OCI-LY7 (cell line): Measurements from ENCODE around the gene EBF3. TPM values are rescaled to one million over a fixed set of nuclear protein-coding genes. Genes with fewer than 3 reads are reported as not detected.

Experiments
- BruUV-seq: library from RNA; stranded (reverse); fragments of 400-500 nt; replicated peaks from 2 replicates; lab custom pipeline; 2021; lab: Mats Ljungman, UMichigan
- CTCF ChIA-PET: fragments of 300-600 bp; sonication (Branson Sonifier 250); formaldehyde crosslinking; loops from one replicate; lab custom pipeline; 2022; ENCODE audit warnings: antibody characterized with exemption; ENCODE audit not compliant: unreplicated experiment; lab: Charles Lee
- POLR2A ChIA-PET: fragments of 300-600 bp; sonication (Branson Sonifier 250); formaldehyde crosslinking; loops from one replicate; lab custom pipeline; 2022; ENCODE audit warnings: antibody characterized with exemption; lab: Charles Lee
- DNase-seq: peaks from one replicate; pipeline ENCODE4 v3.0.0-alpha.2; 2015; ENCODE audit warnings: low spot score
- H2AFZ ChIP-seq: fragments of 200-600 bp; sonication (generic), shearing (Covaris generic); 2 replicates; pipeline ENCODE4 v1.6.1; 2014; ENCODE audit warnings: mild to moderate bottlenecking, antibody characterized with exemption, low read length, moderate library complexity
- H3K27ac ChIP-seq: fragments of 200-600 bp; sonication (generic); 2 replicates; pipeline ENCODE4 v1.5.1; 2014; ENCODE audit warnings: mixed run types, low read depth, mild to moderate bottlenecking, moderate library complexity, low read length, inconsistent platforms; ENCODE audit not compliant: poor library complexity, severe bottlenecking
- H3K36me3 ChIP-seq: fragments of 200-600 bp; sonication (generic); 2 replicates; pipeline ENCODE4 v1.6.1; 2014; ENCODE audit warnings: mild to moderate bottlenecking, antibody characterized with exemption, low read length, moderate library complexity, mixed read lengths; ENCODE audit not compliant: insufficient read depth
- H3K4me1 ChIP-seq: fragments of 200-600 bp; sonication (generic); 2 replicates; pipeline ENCODE4 v1.5.1; 2014; ENCODE audit warnings: mild to moderate bottlenecking, low read length; ENCODE audit not compliant: insufficient read depth, poor library complexity, severe bottlenecking
- H3K4me2 ChIP-seq: fragments of 200-600 bp; sonication (generic); 2 replicates; pipeline ENCODE4 v1.6.1; 2014; ENCODE audit warnings: mild to moderate bottlenecking, low read length
- H3K4me3 ChIP-seq: fragments of 200-600 bp; sonication (generic); 2 replicates; pipeline ENCODE4 v1.5.1; 2014; ENCODE audit warnings: mild to moderate bottlenecking, low read depth, low read length; ENCODE audit not compliant: poor library complexity, severe bottlenecking
- H3K79me2 ChIP-seq: fragments of 200-600 bp; sonication (generic); 2 replicates; pipeline ENCODE4 v1.6.1; 2016; ENCODE audit warnings: low read depth, mild to moderate bottlenecking, low read length, moderate library complexity, mixed read lengths; ENCODE audit not compliant: insufficient read depth
- H3K9me2 ChIP-seq: fragments of 200-600 bp; sonication (generic); 2 replicates; pipeline ENCODE4 v1.6.1; 2016; ENCODE audit warnings: mild to moderate bottlenecking, low read length, mixed read lengths; ENCODE audit not compliant: insufficient read depth
- H3K9me3 ChIP-seq: fragments of 200-600 bp; sonication (generic); 2 replicates; pipeline ENCODE4 v1.6.1; 2014; ENCODE audit warnings: mild to moderate bottlenecking, mixed run types, low read length, mixed read lengths
- H4K20me1 ChIP-seq: fragments of 200-600 bp; sonication (generic); 2 replicates; pipeline ENCODE4 v1.6.1; 2014; ENCODE audit warnings: mild to moderate bottlenecking, antibody characterized with exemption, low read length, moderate library complexity, mixed read lengths; ENCODE audit not compliant: insufficient read depth
- CTCF ChIP-seq: fragments of 200-600 bp; sonication (generic); conservative IDR thresholded peaks from 2 replicates; pipeline ENCODE4 v1.5.1; 2014; ENCODE audit warnings: mild to moderate bottlenecking, antibody characterized with exemption, low read length, moderate library complexity, mixed read lengths
- EZH2phosphoT487 ChIP-seq: fragments of 200-600 bp; sonication (generic); IDR thresholded peaks from 2 replicates; pipeline ENCODE4 v1.6.1; 2018; ENCODE audit warnings: low read depth, borderline replicate concordance, mild to moderate bottlenecking, mixed run types, antibody characterized with exemption, low read length, moderate library complexity, mixed read lengths
- intact Hi-C: fragments of 100-400 bp; cut with micrococcal nuclease; formaldehyde crosslinking; loops from one replicate; pipeline ENCODE4 v1.10.0; 2022; ENCODE audit not compliant: unreplicated experiment
- total RNA-seq, 2 experiments: library from RNA; depleted of rRNA in 1 of 2; stranded (reverse); fragments of >200 nt in 1 of 2; shearing (Covaris generic) in 1 of 2; gene quantifications; 2 replicates each; pipeline ENCODE4 v1.2.3, GENCODE V29; 2014 to 2022

The EBF3 gene
- total RNA-seq, 2 experiments from 2014 or later = not detected

- BruUV-seq = no TSS peak
- no peak overlapping the region for H2AFZ ChIP-seq
- no peaks in the 10 kb centered on the region for H3K79me2 ChIP-seq
- no peak overlapping the region for H3K4me3 ChIP-seq
- no peaks in the 10 kb centered on the region for H4K20me1 ChIP-seq
- TF ChIP-seq EZH2phosphoT487 (no peak), CTCF (no peak)
- no peak for DNase-seq
- no peak overlapping the region for H3K4me2 ChIP-seq
- no peaks in the 10 kb centered on the region for H3K9me3 ChIP-seq
- POLR2A ChIA-PET = interaction anchor here (0.6 kb wide), 1 partner anchor 272 kb away, joined by 3 read pairs; no protein-coding TSS in a partner anchor
- no peaks in the 10 kb centered on the region for H3K9me2 ChIP-seq
- CTCF ChIA-PET = no interaction called here
- H3K27ac ChIP-seq = no peak overlapping the region
- intact Hi-C loops = no loop called here
- no peaks in the 10 kb centered on the region for H3K36me3 ChIP-seq
- H3K4me1 ChIP-seq = no peaks in the 10 kb centered on the region
Measured at GRCh38 chr10:129912166-129912917, 51.7 kb downstream of the EBF3 start.

- no peaks in the 10 kb centered on the region for H3K79me2 ChIP-seq
- CTCF ChIA-PET = no interaction called here
- no peak overlapping the region for H2AFZ ChIP-seq
- no peaks in the 10 kb centered on the region for H3K9me3 ChIP-seq
- H3K4me3 ChIP-seq = no peak overlapping the region
- H3K4me1 ChIP-seq = no peaks in the 10 kb centered on the region
- no peak overlapping the region for H3K27ac ChIP-seq
- intact Hi-C loops = no loop called here
- H4K20me1 ChIP-seq = no peaks in the 10 kb centered on the region
- DNase-seq = no peak
- no peaks in the 10 kb centered on the region for H3K36me3 ChIP-seq
- BruUV-seq = no TSS peak
- H3K4me2 ChIP-seq = no peak overlapping the region
- POLR2A ChIA-PET = interaction anchor here (0.6 kb wide), 1 partner anchor 271 kb away, joined by 3 read pairs; no protein-coding TSS in a partner anchor
- no peak for TF ChIP-seq EZH2phosphoT487
- TF ChIP-seq CTCF = no peak
- no peaks in the 10 kb centered on the region for H3K9me2 ChIP-seq
Measured at GRCh38 chr10:129911451-129912165, 52.5 kb downstream of the EBF3 start.
